GM18502 (cell line): ENCODE data around the gene KRABD2.
"Not testable (repeated sequence)": the region's sequence is repeated elsewhere in the genome, so short reads cannot be mapped to it uniquely, and the experiment has no call there.

Source experiments
- ATAC-seq: cut with Tn5 transposase; IDR thresholded peaks from one replicate; pipeline ENCODE4 v1.9.1; 2021; ENCODE audit warnings: mild to moderate bottlenecking; ENCODE audit not compliant: unreplicated experiment, poor library complexity

KRABD2 gene

DNA sequence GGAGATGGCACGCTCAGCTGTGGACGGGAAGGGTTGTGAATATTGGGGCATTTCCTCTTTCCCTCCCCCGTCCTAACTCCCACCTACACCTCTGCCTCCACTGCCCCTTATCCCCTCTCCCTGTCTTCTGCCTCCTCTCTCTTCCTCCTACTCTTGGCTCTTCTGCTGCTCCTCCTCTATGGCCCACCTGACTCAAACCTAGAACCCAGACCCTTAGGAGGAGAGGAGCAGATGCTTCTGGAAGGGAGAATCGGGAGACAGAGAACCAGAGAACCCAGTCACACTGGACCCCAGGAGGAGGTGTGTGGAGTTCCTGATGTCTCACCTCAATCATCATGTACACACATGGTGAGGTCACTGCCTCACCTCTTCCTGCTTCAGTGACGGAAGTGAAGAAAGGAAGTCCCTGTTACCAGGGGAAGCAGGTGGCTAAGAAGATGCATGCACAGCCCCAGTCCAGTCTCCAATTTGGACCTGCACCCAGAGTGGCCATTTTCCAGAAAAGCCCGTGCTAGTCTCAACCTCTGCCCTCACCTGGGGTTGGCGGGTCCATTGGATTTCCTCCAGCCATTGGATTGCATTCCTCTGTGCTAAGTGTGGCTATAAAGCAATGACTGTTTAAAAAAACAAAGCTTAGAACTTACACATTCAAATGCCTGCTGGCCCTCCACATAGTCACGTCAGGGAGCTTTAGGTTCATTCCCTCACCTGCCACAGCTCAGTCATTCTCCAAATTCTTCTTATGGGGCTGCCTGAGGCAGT lies 17.1 kb upstream of the KRABD2 start:
- ATAC-seq, result no peak

DNA sequence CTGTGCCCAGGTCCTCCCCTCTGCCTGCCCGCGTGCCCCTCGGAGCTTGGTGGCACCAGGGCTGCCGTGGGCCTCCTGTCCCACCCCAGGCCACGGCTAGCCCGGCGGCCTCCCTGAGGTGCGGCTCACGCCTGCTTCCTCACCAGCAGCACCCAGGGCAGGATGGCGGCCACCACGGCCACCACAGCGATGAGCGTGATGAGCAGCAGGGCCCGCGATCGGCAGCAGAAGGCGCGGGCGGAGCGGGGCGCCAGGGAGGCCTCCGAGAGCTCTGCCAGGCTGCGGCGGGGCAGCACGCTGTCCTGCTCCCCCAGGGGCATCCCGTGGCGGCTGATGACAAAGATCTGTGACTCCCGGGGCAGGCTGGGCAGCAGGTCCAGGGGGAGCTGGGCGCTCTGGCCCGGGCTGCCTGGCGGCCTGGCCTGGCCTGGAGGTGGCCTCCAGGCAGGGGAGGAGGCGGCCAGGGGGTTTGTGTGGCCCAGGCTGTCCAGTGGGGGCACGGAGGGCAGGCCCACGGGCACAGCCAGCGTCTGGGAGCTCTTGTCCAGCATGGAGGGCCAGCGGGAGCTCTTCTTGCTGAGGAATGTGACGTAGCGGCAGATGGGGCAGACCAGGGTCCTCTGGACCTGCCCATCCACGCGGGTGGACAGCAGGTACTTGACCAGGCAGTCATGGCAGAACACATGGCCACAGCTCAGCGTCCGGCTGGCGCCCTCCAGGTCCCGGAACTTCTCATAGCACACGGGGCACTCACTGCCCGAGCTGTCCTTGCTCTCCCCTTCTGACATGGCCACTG lies 16.4 kb upstream of the KRABD2 start:
- no peak for ATAC-seq

DNA sequence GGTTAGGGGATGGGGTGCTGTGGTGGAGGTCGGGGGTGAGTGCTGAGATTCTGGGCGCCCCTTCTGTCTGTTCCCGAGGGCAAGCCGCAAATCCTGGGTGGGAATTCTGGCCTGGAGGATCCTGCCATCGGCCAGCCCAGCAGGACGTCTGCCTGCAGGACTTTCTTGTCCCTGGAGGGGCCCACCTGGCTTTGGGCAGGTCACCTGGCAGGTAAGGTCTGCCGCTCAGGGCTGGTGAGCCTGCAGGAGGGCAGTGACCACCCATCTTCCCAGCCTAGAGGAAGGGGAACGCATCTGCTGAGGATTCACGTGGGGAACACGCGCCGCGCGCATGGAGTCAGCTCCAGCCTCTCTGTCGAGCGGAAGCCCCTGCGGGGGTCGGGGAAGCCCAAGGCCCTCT lies 15.8 kb upstream of the KRABD2 start:
- no peak for ATAC-seq

DNA sequence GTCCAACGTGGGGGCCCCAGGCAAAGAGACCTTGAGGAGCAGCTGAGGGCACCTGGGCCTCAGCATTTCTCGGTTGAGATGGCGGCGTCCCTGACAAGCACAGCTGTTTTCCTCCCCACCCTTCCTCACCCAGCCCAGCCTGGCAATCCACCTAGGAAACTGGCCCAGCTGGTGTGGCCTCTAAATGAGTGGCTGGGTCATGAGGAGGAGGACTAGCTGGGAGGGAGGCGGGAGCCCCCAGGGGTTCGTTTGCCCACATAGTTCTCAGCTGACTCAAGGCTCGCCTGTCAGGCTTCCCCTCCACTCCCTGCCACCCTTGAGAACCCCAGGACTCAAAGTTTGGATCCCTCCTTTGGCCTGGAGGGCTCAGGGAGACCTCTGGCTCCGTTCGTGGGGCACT lies 15.2 kb upstream of the KRABD2 start:
- no peak for ATAC-seq

GRCh38 chr17:8387914-8388651 lies 11.6 kb upstream of the KRABD2 start:
- ATAC-seq, result no peak

DNA sequence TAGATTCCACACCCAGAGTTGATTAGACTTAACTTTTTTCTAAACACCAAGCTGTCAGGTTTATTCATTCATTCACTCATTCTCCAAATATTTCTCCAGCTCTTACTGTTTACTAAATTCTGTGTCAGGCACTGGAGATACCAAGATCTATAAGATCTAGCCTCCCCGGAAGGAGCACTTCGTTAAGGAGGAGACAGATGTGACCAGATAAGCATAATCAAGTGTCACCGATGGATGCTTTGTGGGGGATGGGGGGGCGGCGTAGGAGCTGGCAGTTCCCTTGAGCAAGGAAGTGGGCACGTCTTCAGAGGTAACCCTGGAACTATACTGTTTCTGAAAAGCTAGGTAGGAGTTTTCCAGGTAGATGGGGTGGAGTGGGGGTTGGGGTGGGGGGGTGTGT lies 10.3 kb upstream of the KRABD2 start:
- ATAC-seq, result no peak

DNA sequence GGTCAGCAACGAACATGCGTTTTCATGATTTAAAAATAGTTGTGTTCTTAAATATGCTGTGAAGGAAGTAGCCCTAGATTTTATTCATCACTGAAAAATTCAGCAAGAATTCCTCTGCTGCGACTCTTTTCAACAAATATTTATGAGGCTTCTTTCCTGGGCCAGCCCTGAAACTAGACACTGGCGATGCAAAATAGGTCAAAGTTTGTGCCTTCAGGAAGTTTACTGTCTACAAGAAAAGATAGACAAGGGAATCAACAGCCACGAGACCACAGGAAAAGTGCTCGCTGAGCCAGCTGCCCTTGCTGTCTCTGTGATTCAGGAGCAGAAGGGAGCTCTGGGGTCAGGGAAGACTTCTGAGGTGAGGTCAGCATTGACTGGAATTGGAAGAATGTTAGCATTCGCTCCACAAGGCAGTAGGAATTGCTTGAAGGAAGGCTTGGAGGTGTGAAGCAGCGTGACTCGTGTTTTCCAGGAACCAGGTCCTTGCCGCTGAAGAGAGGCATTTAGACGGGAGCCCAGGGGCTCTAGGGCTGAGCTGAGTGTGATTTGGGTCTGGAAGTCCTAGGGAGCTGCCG lies 8.4 kb upstream of the KRABD2 start:
- no peak for ATAC-seq

- ATAC-seq, result peak; percentile 87
These were observed 6.8 kb upstream of the KRABD2 start, which contains the start of gene RPL26 for GRCh38 chr17:8383143-8383822. TSS of gene RPL26 (minus strand) at chr17:8383193. CDS start at chr17:8382310, 883 bp downstream.

DNA sequence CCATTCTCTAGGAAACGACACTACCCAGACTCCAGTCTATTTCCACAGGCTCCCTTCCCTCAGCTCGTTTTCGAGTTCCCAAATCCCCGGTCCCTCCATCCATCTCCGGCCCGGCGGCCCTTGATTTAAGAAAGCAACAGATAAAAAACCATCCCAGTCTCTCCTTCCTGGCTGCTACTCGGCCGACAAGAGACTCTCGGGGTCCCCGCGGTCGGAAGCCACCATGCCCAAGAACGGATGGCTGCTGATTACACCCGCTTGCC lies 6.3 kb upstream of the KRABD2 start:
- no peak for ATAC-seq

DNA sequence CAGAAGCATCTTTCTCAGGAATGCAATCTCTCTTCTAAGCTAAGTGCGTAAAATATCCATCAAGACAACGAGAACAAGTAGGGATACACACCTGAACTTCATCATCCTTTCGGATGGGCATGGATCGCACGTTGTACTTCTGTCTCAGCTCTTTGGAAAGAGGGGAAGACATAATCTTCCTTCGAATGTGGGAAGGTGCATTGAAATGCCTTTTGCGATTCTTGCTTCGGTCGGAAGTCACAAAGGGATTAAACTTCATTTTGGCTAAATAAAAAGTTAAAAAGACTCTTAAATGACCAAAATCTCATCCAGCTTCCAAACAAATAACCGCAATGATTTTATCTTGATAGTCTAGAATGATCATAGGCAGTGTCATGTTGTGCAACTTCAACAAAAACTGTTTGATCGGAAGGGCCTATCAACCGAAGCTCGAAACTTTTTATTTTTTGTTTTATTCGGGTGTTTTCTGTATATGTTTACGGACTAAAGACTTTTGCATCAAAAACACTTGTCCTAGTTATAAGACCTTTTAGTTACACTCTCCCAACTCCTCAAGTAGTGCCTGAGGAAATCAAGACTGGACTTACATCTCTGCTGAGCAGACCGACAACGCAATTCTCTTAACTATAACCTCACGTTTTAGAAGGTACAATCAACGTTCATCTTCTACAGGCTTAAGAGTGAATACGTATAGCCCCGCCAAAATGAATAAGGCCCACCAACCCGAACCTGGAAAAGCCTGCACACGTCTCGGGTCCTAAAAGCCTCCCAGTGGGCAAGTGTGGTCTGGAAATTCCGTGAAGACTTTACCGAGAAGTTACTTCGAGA lies 5.8 kb upstream of the KRABD2 start:
- no peak for ATAC-seq

GRCh38 chr17:8380049-8380448 lies 3.5 kb upstream of the KRABD2 start:
- no peak for ATAC-seq

DNA sequence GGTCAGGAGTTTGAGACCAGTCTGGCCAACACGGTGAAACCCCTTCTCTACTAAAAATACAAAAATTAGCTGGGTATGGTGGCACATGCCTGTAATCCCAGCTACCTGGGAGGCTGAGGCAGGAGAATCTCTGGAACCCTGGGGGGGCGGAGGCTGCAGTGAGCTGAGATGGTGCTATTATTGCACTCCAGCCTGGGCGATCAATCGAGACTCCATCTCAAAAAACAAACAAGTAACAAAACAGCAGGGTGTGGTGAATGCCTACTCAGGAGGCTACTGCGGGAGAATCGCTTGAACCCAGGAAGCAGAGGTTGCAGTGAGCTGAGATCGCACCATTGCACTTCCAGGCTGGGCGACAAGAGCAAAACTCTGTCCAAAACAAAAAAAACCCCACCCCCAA lies 1.6 kb upstream of the KRABD2 start:
- ATAC-seq, result not testable (repeated sequence)

- no peak for ATAC-seq
These were observed 918 bp upstream of the KRABD2 start for GRCh38 chr17:8377422-8377821.

- ATAC-seq, result no peak
These were observed 705 bp downstream of the KRABD2 start for GRCh38 chr17:8375738-8376259.

DNA sequence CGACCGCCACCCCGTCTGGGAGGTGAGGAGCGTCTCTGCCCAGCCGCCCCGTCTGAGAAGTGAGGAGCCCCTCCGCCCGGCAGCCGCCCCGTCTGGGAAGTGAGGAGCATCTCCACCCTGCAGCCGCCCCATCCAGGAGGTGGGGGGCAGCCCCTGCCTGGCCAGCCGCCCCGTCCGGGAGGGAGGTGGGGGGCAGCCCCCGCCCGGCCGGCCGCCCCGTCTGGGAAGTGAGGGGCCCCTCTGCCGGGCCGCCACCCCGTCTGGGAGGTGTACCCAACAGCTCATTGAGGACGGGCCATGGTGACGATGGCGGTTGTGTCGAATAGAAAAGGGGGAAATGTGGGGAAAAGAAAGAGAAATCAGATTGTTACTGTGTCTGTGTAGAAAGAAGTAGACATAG lies 2.6 kb downstream of the KRABD2 start:
- not testable (repeated sequence) for ATAC-seq

DNA sequence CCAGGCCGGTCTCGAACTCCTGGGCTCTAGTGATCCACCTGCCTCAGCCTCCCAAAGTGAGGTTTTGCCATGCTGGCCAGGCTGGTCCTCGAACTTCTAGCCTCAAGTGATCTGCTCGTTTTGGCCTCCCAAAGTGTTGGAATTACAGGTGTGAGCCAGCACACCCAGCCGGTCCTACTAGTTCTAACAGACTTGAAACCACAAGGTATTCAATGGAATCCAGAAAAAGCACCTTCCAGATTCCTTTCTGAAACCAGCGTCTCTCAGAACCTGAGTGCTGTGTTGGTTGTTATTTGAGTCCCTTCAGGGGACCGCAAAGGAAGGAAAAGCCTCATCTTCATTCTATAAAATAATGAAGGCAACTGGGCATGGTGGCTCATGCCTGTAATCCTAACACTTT lies 4.1 kb downstream of the KRABD2 start:
- ATAC-seq, result no peak

DNA sequence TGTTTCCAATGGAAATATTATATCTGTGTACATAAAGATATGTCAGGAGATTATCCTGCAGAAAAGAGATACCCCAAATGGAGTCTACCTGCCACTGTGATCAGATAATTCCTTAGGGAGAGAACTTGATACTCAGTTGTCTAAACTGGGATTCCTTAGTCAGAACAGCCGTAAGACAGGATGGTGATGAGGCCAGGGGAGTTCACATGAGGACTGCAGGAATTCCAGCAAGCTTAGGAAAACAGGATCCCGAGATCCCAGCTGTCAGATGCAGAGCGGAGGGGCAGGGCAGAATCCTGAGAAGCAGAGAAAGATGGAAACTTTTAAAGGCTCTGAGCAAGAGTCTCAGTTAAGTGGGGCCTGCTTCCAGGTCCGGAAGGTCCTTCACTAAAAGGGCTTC lies 4.7 kb downstream of the KRABD2 start:
- ATAC-seq, result no peak

GRCh38 chr17:8369944-8370343 lies 6.6 kb downstream of the KRABD2 start:
- ATAC-seq, result no peak

- no peak for ATAC-seq
These were observed 8.3 kb downstream of the KRABD2 start for GRCh38 chr17:8368193-8368592.
